SK-N-SH treated with all-trans-retinoic acid at 6 μM for 48 hours (cell line): ENCODE measurements around the gene TOM1L2.

Experiments used
- ATAC-seq: fragments of 200-7000 bp; cut with Tn5 transposase; 3 replicates; pipeline ENCODE4 v1.9.1; 2020; ENCODE audit warnings: mild to moderate bottlenecking, moderate library complexity
- ARNTL ChIP-seq: fragments of 450-650 bp; formaldehyde crosslinking; IDR thresholded peaks from 2 replicates; pipeline ENCODE4 v1.5.0; 2020; ENCODE audit warnings: low read depth, mild to moderate bottlenecking, moderate library complexity, borderline replicate concordance
- BACH2 ChIP-seq: fragments of 250-450 bp; sonication (Bioruptor Pico); IDR thresholded peaks from 2 replicates; pipeline ENCODE4 v1.9.0; 2021; ENCODE audit warnings: mild to moderate bottlenecking, borderline replicate concordance
- CREB5 ChIP-seq: fragments of 250-450 bp; sonication (Bioruptor Pico); IDR thresholded peaks from 2 replicates; pipeline ENCODE4 v1.5.1; 2020; ENCODE audit warnings: low read depth, mild to moderate bottlenecking, moderate library complexity
- CSDC2 ChIP-seq: fragments of 250-450 bp; sonication (Bioruptor Pico); IDR thresholded peaks from 2 replicates; pipeline ENCODE4 v1.5.0; 2020; ENCODE audit warnings: mild to moderate bottlenecking, moderate library complexity
- CSRNP3 ChIP-seq: fragments of 250-450 bp; sonication (Bioruptor Pico); IDR thresholded peaks from 2 replicates; pipeline ENCODE4 v1.5.1; 2021; ENCODE audit warnings: mild to moderate bottlenecking, moderate library complexity
- ESRRG ChIP-seq: fragments of 250-450 bp; sonication (Bioruptor Pico); IDR thresholded peaks from 2 replicates; pipeline ENCODE4 v1.6.1; 2021; ENCODE audit warnings: mild to moderate bottlenecking
- GLIS3 ChIP-seq: fragments of 250-450 bp; sonication (Bioruptor Pico); IDR thresholded peaks from 2 replicates; pipeline ENCODE4 v1.5.0; 2020; ENCODE audit warnings: mild to moderate bottlenecking, moderate library complexity
- ISL1 ChIP-seq: fragments of 250-450 bp; sonication (Bioruptor Pico); IDR thresholded peaks from 2 replicates; pipeline ENCODE4 v2.1.2; 2022; ENCODE audit warnings: mild to moderate bottlenecking, moderate library complexity
- OSR1 ChIP-seq: fragments of 250-450 bp; sonication (Bioruptor Pico); IDR thresholded peaks from 2 replicates; pipeline ENCODE4 v1.8.0; 2022; ENCODE audit warnings: moderate library complexity, mild to moderate bottlenecking, inconsistent platforms
- PATZ1 ChIP-seq: fragments of 250-450 bp; sonication (Bioruptor Pico); IDR thresholded peaks from 2 replicates; pipeline ENCODE4 v1.8.0; 2020; ENCODE audit warnings: mild to moderate bottlenecking, moderate library complexity, borderline replicate concordance
- POU6F1 ChIP-seq: fragments of 250-450 bp; sonication (Bioruptor Pico); IDR thresholded peaks from 2 replicates; pipeline ENCODE4 v1.8.0; 2021; ENCODE audit warnings: low read depth, mild to moderate bottlenecking, moderate library complexity, borderline replicate concordance
- PPARA ChIP-seq: fragments of 250-450 bp; sonication (Bioruptor Pico); IDR thresholded peaks from 2 replicates; pipeline ENCODE4 v1.5.0; 2020; ENCODE audit warnings: mild to moderate bottlenecking, borderline replicate concordance
- RARB ChIP-seq: fragments of 250-450 bp; sonication (Bioruptor Pico); IDR thresholded peaks from 2 replicates; pipeline ENCODE4 v1.8.0; 2021; ENCODE audit warnings: mild to moderate bottlenecking, moderate library complexity
- SNAI2 ChIP-seq: fragments of 250-450 bp; sonication (Bioruptor Pico); IDR thresholded peaks from 2 replicates; pipeline ENCODE4 v1.5.0; 2020; ENCODE audit warnings: mild to moderate bottlenecking, moderate library complexity
- TCF4 ChIP-seq: fragments of 250-450 bp; sonication (Bioruptor Pico); IDR thresholded peaks from 2 replicates; pipeline ENCODE4 v1.8.0; 2021; ENCODE audit warnings: mild to moderate bottlenecking, moderate library complexity, borderline replicate concordance
- TOX ChIP-seq: fragments of 250-450 bp; sonication (Bioruptor Pico); IDR thresholded peaks from 2 replicates; pipeline ENCODE4 v1.8.0; 2021; ENCODE audit warnings: mild to moderate bottlenecking, moderate library complexity, borderline replicate concordance
- TSHZ2 ChIP-seq: fragments of 250-450 bp; sonication (Bioruptor Pico); IDR thresholded peaks from 2 replicates; pipeline ENCODE4 v1.5.0; 2020; ENCODE audit warnings: mild to moderate bottlenecking, moderate library complexity
- ZC3H10 ChIP-seq: fragments of 250-450 bp; sonication (Bioruptor Pico); IDR thresholded peaks from 2 replicates; pipeline ENCODE4 v1.5.1; 2021; ENCODE audit warnings: mild to moderate bottlenecking, moderate library complexity
- ZFP3 ChIP-seq: fragments of 250-450 bp; sonication (Bioruptor Pico); IDR thresholded peaks from 2 replicates; pipeline ENCODE4 v1.5.0; 2020; ENCODE audit warnings: mild to moderate bottlenecking, moderate library complexity
- ZFP30 ChIP-seq: fragments of 450-650 bp; formaldehyde crosslinking; IDR thresholded peaks from 2 replicates; pipeline ENCODE4 v1.5.0; 2022; ENCODE audit warnings: mild to moderate bottlenecking, moderate library complexity
- ZNF565 ChIP-seq: fragments of 450-650 bp; formaldehyde crosslinking; conservative IDR thresholded peaks from 2 replicates; pipeline ENCODE4 v1.5.0; 2020; ENCODE audit warnings: low read depth, mild to moderate bottlenecking, moderate library complexity
- ZNF8 ChIP-seq: fragments of 450-650 bp; formaldehyde crosslinking; IDR thresholded peaks from 2 replicates; pipeline ENCODE4 v1.5.0; 2020; ENCODE audit warnings: mild to moderate bottlenecking, moderate library complexity

Gene TOM1L2

GRCh38 chr17:17924131-17924856, 47.9 kb downstream of the TOM1L2 start (continued):
- no peak for TF ChIP-seq TCF4 (CRISPR knock-in tag)
- TF ChIP-seq TSHZ2 (CRISPR knock-in tag): no peak
- TF ChIP-seq GLIS3 (CRISPR knock-in tag): no peak
- TF ChIP-seq OSR1: no peak
- TF ChIP-seq SNAI2 (CRISPR knock-in tag): no peak
- TF ChIP-seq CSDC2 (CRISPR knock-in tag): no peak

GRCh38 chr17:17922070-17922614, 50.1 kb downstream of the TOM1L2 start:
- ATAC-seq: peak; percentile 26
- TF ChIP-seq CSDC2 (CRISPR knock-in tag): peak; percentile 80; the same call in 1 of the 2 replicates
- TF ChIP-seq ZFP3 (CRISPR knock-in tag): 0 out of 2 replicates have a peak, but pooled peaks have one; percentile 16
- no peak for TF ChIP-seq ZNF565 (CRISPR knock-in tag)
- 0 out of 2 replicates have a peak, but pooled peaks have one; percentile 8 for TF ChIP-seq SNAI2 (CRISPR knock-in tag)

- ATAC-seq: peak; percentile 90
- TF ChIP-seq ZNF8 (CRISPR knock-in tag) (no peak), ZNF565 (CRISPR knock-in tag) (no peak; the same call in 1 of the 2 replicates), TSHZ2 (CRISPR knock-in tag) (0 out of 2 replicates have a peak, but pooled peaks have one; percentile 16), CREB5 (CRISPR knock-in tag) (0 out of 2 replicates have a peak, but pooled peaks have one; percentile 41), PATZ1 (CRISPR knock-in tag) (peak; percentile 97; the same call in 1 of the 2 replicates), ZFP30 (CRISPR knock-in tag) (peak; percentile 11; the same call in 1 of the 2 replicates), CSRNP3 (CRISPR knock-in tag) (no peak), TOX (CRISPR knock-in tag) (peak; percentile 47; the same call in 1 of the 2 replicates), GLIS3 (CRISPR knock-in tag) (peak; percentile 87), ESRRG (CRISPR knock-in tag) (no peak), CSDC2 (CRISPR knock-in tag) (peak; percentile 96), ZC3H10 (no peak), TCF4 (CRISPR knock-in tag) (no peak), RARB (CRISPR knock-in tag) (no peak), OSR1 (0 out of 2 replicates have a peak, but pooled peaks have one; percentile 38), ARNTL (no peak), PPARA (CRISPR knock-in tag) (no peak), BACH2 (no peak), SNAI2 (CRISPR knock-in tag) (peak; percentile 94), ISL1 (CRISPR knock-in tag) (peak; percentile 97), ZFP3 (CRISPR knock-in tag) (peak; percentile 82), POU6F1 (CRISPR knock-in tag) (0 out of 2 replicates have a peak, but pooled peaks have one; percentile 14)
Observed at GRCh38 chr17:17921192-17922069, 50.8 kb downstream of the TOM1L2 start.
